Measurements from ENCODE around the gene CHST11. TPM values are rescaled to one million over a fixed set of nuclear protein-coding genes. Genes with fewer than 3 reads are reported as not detected.

CHST11 gene
- total RNA-seq, 1 experiment from 2014 or later = 6.7 TPM

GRCh38 chr12:104638851-104639240, 182.1 kb downstream of the CHST11 start:
- no peaks in the 10 kb centered on the region for H3K27me3 Mint-ChIP-seq (ENCODE audit: low read depth)
- no CpG with 5 or more reads among the region's 3 CpGs for WGBS (ENCODE audit: extremely low coverage, insufficient read length, low lambda C conversion rate)

More at GRCh38 chr12:104638851-104639240, 182.1 kb downstream of the CHST11 start:
- Histone ChIP-seq H3K23ac (ENCODE audit: insufficient read length, low read depth, low read length) (no peak overlapping the region), H3K23me2 (ENCODE audit: insufficient read length, low read depth, low read length, poor library complexity, severe bottlenecking) (no peaks in the 10 kb centered on the region), H2BK12ac (ENCODE audit: insufficient read length, low read depth, low read length) (no peak overlapping the region), H2BK120ac (ENCODE audit: low read depth, low read length, poor library complexity, severe bottlenecking) (no peak overlapping the region), H2BK20ac (ENCODE audit: low read depth, low read length, poor library complexity, severe bottlenecking) (no peak overlapping the region), H3T11ph (ENCODE audit: low read length) (no peak overlapping the region), H3K79me2 (ENCODE audit: insufficient read depth, low read length) (no peaks in the 10 kb centered on the region), H3K9me3 (ENCODE audit: control insufficient read depth, low read depth, low read length) (no peaks in the 10 kb centered on the region), H3K4me2 (ENCODE audit: insufficient read depth, insufficient read length, low read length) (no peak overlapping the region), H3K79me1 (ENCODE audit: insufficient read depth, low read depth, low read length, poor library complexity, severe bottlenecking) (no peaks in the 10 kb centered on the region), H4K91ac (ENCODE audit: insufficient read length, low read depth, low read length) (no peak overlapping the region), H3K56ac (ENCODE audit: insufficient read length, low read depth, low read length) (no peak overlapping the region), H3K4ac (ENCODE audit: low read depth, low read length) (no peak overlapping the region), H4K5ac (ENCODE audit: insufficient read length, low read depth, low read length) (no peak overlapping the region), H4K20me1 (ENCODE audit: control insufficient read depth, insufficient read depth, insufficient read length) (no peaks in the 10 kb centered on the region), H3K9ac (ENCODE audit: extremely low read depth, insufficient read length, low read length) (no peak overlapping the region), H2BK15ac (ENCODE audit: low read depth, low read length) (no peak overlapping the region), H3K27ac (ENCODE audit: insufficient read length, low read depth, low read length) (no peak overlapping the region), H2BK5ac (ENCODE audit: insufficient read length, low read length) (no peak overlapping the region), H3K14ac (ENCODE audit: insufficient read depth, low read length) (no peak overlapping the region), H4K8ac (replicated peaks; ENCODE audit: insufficient read length, low read depth, low read length) (no peak overlapping the region), H3K27me3 (ENCODE audit: insufficient read depth, low read length) (no peaks in the 10 kb centered on the region), H3K4me1 (ENCODE audit: insufficient read depth, low read length) (no peaks in the 10 kb centered on the region), H2AFZ (ENCODE audit: low read length) (no peak overlapping the region), H3K18ac (ENCODE audit: insufficient read length, low read depth, low read length) (no peak overlapping the region), H2AK5ac (ENCODE audit: insufficient read length, low read length) (no peak overlapping the region)
- Mint-ChIP-seq H3K4me1 (peaks cover 5% of the 10 kb centered on the region in 2 experiments; a peak in 3 of 4 replicates), H3K9me3 (peaks cover 0 to 3% of the 10 kb centered on the region in 2 experiments; a peak in 2 of 5 replicates), H3K4me3 (no peak overlapping the region), H3K36me3 (ENCODE audit: insufficient read depth in 1 of 3, low read depth in 3 of 3) (no peaks in the 10 kb centered on the region; a peak in 1 of 7 replicates), H3K27ac (no peak overlapping the region)
- no peak for DNase-seq
- TF ChIP-seq, protein P1, sequence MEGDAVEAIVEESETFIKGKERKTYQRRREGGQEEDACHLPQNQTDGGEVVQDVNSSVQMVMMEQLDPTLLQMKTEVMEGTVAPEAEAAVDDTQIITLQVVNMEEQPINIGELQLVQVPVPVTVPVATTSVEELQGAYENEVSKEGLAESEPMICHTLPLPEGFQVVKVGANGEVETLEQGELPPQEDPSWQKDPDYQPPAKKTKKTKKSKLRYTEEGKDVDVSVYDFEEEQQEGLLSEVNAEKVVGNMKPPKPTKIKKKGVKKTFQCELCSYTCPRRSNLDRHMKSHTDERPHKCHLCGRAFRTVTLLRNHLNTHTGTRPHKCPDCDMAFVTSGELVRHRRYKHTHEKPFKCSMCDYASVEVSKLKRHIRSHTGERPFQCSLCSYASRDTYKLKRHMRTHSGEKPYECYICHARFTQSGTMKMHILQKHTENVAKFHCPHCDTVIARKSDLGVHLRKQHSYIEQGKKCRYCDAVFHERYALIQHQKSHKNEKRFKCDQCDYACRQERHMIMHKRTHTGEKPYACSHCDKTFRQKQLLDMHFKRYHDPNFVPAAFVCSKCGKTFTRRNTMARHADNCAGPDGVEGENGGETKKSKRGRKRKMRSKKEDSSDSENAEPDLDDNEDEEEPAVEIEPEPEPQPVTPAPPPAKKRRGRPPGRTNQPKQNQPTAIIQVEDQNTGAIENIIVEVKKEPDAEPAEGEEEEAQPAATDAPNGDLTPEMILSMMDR (conservative IDR thresholded peaks at IDR 0.05) = no peak
